ENCODE measurements around the gene BACE2. TPM values are rescaled to one million over a fixed set of nuclear protein-coding genes. Genes with fewer than 3 reads are reported as not detected.

Gene BACE2
- total RNA-seq, result 10 to 100 TPM; 59.0 to 89.1 (median 68.1) TPM

DNA sequence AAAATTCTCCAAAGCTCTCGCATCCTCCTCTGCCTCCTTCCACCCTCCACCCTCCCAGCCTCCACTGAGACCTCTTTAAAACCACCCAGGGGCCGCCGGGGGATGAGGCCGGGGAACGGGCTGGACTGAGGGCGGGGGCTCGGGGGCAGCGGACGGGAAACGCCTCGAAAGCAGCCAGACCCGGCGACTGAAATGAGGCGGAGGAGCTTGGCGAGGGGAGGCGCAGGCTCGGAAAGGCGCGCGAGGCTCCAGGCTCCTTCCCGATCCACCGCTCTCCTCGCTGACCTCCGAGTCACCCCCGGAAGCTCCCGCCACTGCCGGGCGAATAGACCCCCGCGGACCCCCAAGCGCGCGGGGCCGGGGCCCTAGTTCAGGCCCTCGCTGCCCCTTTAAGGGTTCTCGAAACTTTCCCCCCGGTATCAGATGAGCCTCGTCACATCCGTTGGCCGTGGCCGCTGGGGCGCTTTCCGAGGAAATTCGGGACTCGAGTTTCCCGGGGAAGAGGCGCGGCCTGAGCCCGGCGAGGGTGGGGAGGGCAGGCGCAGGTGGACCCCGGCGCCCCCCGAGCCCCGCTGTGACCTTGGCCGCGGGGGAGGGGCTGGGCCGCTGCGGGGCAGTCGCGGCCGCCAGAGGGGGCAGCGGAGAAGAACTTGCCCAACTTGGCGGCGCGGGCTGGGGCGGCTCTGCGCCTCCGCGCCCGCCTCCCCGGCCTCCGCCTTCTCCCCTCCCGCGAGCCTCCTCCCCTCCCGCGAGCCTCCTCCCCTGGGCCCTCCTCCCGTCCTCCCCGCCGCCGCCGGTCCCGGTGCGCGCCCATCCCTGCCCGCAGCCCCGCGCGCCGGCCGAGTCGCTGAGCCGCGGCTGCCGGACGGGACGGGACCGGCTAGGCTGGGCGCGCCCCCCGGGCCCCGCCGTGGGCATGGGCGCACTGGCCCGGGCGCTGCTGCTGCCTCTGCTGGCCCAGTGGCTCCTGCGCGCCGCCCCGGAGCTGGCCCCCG, at the start of gene BACE2:
BACE2 (plus strand) TSS at position 813 of the 995 bp plus-strand sequence; CDS start at position 917, 104 bp downstream.
- DNase-seq, result peak; percentile 79 to 81
- Histone ChIP-seq H3K4me3 (replicated peaks in 1 of 3) (peak within 1 kb of the TSS; percentile 59 to 88 (median 64)), H3K27ac (peak within 1 kb of the TSS; percentile 93 to 96 (median 95)), H3K4me1 (peaks cover 28 to 39% of the 10 kb centered on the region in 2 donors), H3K36me3 (no peaks in the 10 kb centered on the region), H3K27me3 (no peaks in the 10 kb centered on the region), H3K9me3 (no peaks in the 10 kb centered on the region)
- 1 to 3% methylated on average over 21 to 37 of the region's 111 CpGs for WGBS, 2 donors
- TF ChIP-seq POLR2A (IDR thresholded peaks at IDR 0.05) (peak in 1 of 2 donors; percentile 69), CTCF (IDR thresholded peaks at IDR 0.05) (peak in 4 of 6 experiments; percentile 22 to 81 (median 64))
- intact Hi-C loops (cut with DNase I), result no loop called here

- DNase-seq, result no peak
- Histone ChIP-seq H3K4me3 (replicated peaks in 1 of 3) (no peak overlapping the region), H3K9me3 (no peaks in the 10 kb centered on the region), H3K27me3 (no peaks in the 10 kb centered on the region), H3K36me3 (no peaks in the 10 kb centered on the region), H3K27ac (no peak overlapping the region), H3K4me1 (no peaks in the 10 kb centered on the region)
- intact Hi-C loops (cut with DNase I), result no loop called here
- no peak for TF ChIP-seq POLR2A (IDR thresholded peaks at IDR 0.05)
- TF ChIP-seq CTCF (IDR thresholded peaks at IDR 0.05), result no peak
- WGBS, 2 donors, result 81% methylated on average over 1 of the region's 1 CpG
These were observed 48.1 kb upstream of the BACE2 start for GRCh38 chr21:41119901-41120300.

DNA sequence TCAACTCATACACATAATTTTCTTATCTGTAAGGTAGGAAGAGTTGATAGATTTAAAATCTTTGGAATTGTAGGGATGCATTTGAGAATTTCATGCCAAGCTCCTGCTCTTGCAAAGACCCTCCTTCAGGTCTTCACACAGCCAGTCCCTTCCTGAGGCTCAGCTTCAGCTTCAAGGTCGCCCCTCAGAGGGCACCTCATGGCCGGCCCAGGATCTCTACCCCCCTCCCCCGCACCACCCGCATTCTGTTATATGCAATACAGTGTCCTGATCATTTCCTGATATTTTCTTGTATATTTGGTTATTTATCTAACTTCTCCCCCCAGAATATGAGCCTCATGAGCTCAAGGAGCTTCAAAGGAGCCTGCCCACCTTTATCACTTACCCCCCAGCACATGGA, 47.0 kb upstream of the BACE2 start:
- Histone ChIP-seq H3K4me1 (no peaks in the 10 kb centered on the region), H3K27me3 (no peaks in the 10 kb centered on the region), H3K9me3 (no peaks in the 10 kb centered on the region), H3K4me3 (replicated peaks in 1 of 3) (no peak overlapping the region), H3K27ac (no peak overlapping the region), H3K36me3 (no peaks in the 10 kb centered on the region)
- DNase-seq, result no peak
- WGBS, 2 donors, result 85 to 87% methylated on average over 4 of the region's 4 CpGs
- TF ChIP-seq POLR2A (IDR thresholded peaks at IDR 0.05) (no peak), CTCF (IDR thresholded peaks at IDR 0.05) (no peak)
- intact Hi-C loops (cut with DNase I), result no loop called here

DNA sequence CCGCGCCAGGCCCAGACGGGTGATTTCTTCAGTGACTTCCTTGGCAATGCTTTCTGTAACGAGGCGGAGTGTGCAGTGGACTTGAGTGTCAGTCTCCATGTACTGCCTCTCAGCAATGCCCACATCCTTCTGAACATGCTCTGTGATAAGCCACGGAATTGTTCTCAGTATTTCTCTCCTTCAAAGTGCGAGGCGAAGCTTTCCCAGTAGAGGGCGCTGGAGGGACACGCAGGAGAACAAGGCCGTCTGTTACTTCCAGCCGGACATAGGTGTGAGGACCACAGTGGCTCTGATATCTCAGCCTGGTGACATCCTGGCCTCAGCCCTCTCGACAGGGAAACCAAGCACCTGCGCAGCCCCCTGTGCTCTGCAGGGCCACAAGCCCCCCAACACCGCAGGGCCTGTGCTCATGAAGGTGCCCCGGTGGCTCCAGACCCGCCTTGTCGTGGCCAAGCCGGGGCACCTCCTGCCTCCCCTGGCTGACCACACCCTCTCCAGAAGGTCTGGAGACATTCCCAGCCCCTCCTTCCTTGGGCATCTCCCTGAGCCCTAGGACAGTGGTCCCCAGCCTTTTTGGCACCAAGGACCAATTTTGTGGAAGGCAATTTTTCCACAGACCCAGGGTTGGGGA, 46.1 kb upstream of the BACE2 start:
- Histone ChIP-seq H3K4me3 (replicated peaks in 1 of 3) (no peak overlapping the region), H3K4me1 (no peaks in the 10 kb centered on the region), H3K27ac (no peak overlapping the region), H3K9me3 (no peaks in the 10 kb centered on the region), H3K27me3 (no peaks in the 10 kb centered on the region), H3K36me3 (no peaks in the 10 kb centered on the region)
- intact Hi-C loops (cut with DNase I), result no loop called here
- peak; percentile 79 to 94 (median 86) for TF ChIP-seq CTCF (IDR thresholded peaks at IDR 0.05)
- no peak for TF ChIP-seq POLR2A (IDR thresholded peaks at IDR 0.05)
- WGBS, 2 donors, result 36 to 49% methylated on average over 15 to 19 of the region's 19 CpGs
- peak; percentile 89 to 93 for DNase-seq

Data from thyroid gland (tissue), 4 donors.